NCI-H187 (cell line): ENCODE results near the gene RLBP1.
A peak's percentile ranks its signal among the peaks of the same experiment; 100 is the strongest.

Experiments
- DNase-seq, 2 experiments: peaks; one replicate each; lab custom pipeline; 2025; lab: John Stamatoyannopoulos, UW

RLBP1 gene

DNA sequence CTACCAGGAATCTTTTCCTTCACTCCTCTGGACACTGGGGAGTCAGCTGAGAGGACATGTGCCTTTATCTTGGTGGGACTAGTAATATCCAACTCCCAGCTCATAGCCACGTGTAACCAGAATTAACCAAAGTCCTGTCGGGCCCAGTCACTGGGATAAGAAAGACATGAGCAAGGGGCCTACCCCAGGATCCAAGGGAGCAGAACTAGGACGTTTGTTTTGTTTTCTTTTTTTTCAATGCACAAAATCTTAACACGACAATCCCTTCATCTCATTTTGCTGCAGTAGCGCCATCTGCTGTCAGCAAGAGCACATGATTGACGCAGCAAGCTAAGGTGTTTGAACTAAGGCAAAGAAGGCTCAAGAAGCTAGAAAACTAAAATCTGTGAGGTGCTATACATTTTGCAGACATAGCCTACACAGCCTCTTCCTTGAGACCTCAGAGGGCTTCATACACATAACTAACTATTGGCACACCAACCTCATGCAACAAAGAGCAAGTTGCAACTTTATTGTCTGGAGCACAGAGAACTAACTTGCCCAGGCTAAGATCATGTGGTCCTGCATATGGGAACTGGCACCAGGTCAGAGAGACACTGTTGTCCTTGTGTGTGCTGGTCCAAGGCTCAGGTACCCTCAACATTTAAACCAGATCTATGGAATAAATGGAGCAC is 43.6 kb downstream of the RLBP1 start:
- peak in 1 of 2 experiments; percentile 20 for DNase-seq

DNA sequence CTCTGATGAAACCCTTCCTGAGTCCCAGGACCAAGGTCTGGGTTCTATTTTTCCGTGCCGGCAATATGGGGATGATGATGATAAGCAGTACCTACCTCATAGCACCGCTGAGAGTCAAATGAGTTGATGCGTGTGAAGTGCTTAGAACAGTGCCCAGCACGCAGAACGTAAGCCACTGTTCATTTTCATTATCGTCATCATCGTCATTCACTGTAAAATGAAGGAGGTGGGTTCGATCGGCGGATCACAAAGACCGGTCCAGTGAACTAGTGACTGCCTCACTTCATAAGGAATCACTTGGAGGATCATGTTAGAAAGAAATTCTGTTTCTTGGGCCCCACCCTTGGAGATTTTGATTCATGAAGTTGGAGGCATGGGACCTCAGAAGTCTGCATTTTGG is 44.3 kb downstream of the RLBP1 start:
- DNase-seq = no peak

DNA sequence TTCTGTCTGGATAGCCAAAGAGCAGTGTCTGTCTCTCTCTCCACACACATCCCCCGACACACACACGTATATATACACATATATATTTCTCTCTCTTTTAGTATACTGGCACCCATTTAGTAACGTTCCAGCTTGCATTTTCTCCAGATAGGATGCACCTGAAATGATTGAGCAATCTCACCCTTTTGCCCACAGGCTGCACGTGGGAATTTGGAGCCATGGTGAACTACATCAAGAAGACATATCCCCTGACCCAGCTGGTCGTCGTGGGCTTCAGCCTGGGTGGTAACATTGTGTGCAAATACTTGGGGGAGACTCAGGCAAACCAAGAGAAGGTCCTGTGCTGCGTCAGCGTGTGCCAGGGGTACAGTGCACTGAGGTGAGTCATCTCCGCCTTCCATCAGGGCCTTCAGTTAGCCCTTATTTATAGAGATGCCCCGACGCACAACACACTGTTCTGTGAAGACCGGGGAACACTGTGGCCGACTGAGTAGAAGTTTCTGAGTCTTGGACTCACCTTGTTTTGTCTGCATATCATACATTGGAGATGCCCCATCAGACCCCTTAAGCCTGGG is 45.7 kb downstream of the RLBP1 start:
- no peak for DNase-seq

DNA sequence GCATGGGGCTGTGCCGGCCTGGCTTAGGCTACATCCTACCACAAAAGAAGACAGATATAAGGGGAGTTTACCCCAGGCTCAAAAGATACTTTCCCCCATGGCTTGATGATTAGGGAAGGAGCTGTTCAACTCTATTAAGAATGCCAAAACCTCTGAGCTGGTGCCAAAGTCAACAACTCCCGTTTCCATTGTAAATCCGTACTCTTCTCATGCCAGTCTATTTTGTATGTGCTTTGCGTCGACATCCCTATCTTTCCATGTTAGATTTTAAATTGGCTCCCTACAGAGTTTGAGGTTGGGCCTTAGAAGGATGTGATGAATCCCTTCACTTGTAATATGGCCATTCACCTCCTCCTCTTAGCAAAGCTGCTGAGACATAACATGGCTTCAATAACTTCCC is 46.9 kb downstream of the RLBP1 start:
- no peak for DNase-seq

DNA sequence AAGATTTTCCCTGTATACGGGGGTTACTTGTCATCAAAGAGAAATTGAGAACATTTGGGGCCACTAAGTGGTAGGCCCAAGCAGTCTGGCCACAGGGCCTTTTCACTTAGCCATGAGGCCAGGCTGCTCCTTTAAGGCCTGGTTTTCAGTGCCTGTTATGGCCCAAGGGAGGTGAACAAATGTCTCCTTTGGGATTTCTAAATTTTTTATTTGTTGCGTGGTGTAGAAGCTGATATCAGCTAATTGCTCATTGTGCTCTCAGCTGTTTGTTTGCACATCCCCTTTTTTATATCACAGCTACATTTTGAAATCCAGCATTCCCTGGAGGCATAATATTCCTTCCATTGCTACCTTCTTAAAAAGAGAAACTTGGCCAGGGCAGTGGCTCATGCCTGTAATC is 48.5 kb downstream of the RLBP1 start:
- DNase-seq = no peak

DNA sequence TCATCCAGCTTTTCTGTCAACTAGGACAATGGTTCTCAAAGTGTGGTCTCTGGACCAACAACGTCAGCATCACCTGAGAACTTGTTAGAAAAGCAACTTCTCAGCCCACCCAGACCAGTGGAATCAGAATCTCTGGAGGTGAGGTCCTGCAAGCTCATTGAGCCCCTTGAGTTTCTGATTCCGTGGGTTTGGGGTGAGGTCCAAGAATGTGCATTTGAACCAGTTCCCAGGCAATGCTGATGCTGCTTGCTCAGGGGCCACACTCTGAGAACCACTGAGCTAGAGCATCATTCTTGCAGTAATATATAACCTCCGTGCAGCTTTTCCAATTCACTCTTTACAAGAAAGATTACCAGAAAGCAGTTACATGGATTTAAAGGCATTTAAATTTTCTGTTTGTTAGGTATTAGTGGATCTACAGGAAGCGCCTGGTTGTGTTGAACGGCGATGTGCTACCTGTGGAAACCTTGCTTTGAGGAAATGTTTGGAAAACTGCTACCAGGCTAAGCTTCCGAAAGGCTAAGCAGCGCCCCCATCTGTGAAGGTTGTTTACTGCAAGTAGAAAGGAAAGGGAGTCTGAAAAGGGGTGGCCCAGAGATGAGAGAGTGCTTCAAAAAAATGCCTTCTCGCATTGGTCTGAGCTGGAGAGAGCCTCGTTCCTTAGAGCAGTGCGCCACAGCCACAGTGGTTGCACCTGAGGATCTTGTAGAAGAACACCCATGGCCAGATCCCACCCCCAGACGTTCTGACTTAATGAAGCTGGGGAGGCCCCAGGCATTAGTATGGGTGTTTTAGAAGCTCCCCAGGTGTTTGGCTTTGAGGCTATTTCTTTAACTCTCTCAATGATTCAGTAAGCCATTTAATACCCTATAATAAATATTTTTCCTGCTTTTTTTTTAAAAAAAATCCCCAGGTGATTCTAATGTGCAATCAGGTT is 50.0 kb downstream of the RLBP1 start:
- DNase-seq = no peak

DNA sequence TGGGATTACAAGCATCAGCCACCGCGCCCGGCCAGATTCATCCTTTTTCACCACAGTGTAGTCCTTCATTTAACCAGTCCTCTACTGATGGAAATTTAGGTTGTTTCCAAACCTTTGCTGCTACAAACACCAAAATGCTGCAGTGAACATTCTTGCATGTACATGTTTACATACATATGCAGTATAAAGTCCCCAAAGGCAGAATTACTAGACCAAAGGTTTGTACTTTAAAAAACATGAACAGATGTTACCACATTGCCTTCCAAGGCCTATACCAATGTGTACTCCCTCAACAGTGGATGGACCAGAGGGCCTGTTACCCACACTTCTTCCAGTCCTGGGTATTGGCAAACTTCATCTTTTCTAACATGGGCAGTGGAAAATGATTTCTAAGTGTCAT is 51.0 kb downstream of the RLBP1 start:
- DNase-seq = no peak

DNA sequence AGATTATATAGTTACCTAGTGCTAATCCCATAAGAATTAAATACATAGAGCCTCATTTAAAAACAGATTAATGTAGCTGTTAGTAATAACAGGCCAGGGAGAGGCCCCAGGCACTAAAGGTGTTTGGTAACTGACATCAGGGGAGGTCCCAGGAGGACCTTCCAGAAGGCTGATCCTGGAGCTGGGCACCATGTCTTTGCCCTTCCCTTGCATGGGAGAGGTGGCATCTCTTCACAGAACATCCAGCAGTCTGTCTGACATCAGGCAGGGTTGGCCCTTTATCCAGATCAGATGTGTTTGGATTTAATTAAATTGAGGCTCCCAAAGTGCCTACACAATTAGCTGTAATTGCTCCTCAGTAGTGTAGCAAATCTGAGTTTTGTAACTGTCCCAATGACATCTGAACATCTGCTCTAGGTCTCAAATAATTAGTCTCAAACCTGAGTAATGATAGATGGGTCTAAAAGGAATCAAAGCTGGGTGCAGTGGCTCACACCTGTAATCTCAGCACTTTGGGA is 53.0 kb downstream of the RLBP1 start:
- DNase-seq = no peak

DNA sequence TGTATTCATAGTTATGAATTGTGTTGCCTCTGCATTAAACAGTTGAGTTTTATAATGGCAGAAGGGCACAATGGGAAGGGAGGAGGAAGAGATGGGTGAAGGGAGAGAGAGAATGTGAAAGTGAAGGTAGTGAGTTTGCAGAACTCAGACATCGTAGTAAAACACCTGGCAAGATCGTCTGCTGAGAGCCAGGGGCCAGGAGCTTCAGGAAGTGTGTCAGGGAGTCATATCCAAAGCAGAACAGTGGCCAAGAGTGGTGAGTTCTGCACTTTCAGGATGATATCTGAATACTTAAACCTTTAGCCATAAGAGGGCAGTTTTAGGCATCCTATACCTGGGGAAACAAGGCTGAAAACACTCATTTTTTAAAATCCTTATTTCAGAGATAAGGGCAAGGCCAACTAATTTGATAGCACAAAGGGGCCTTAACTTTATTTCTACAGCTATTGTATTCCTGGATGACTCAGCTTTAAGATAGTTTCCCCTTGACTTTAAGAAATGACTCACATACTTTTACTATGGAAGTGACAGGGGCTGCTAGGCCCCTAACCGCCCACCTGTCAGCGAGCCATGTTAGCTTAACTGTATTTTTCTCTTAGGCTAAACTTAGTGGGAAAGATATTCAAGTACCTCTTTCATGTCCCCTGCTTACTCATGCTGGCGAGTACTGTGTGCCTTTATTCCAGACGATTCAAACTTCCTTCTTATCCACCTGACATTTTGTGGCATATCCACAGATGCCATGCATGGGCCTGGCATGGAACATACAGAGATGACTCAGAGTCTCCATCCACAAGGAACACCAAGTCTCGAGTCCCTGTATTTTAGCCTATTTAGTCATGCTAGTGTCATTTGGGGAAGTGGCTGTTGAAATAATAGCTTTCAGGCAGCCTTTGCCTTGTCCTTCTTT is 53.9 kb downstream of the RLBP1 start:
- no peak for DNase-seq

DNA sequence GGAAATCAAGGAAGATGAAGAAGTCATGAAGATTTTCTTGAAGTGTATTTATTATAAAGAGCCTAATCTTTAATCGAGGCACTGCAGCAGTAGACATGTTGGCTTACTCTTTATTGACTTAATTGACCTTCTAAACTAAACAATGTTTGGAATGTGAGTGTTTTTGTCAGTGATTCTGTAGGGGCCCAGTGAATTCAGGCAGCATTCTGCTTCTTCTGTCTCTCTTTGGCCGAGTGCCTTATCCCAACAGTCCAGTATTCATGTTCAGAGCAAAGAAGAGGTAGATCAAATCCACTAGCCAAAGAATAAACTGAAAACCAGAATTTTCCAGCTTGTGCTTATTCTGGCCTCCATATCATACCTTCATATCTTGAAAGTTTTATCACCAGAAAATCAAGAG is 55.7 kb downstream of the RLBP1 start:
- DNase-seq = no peak

DNA sequence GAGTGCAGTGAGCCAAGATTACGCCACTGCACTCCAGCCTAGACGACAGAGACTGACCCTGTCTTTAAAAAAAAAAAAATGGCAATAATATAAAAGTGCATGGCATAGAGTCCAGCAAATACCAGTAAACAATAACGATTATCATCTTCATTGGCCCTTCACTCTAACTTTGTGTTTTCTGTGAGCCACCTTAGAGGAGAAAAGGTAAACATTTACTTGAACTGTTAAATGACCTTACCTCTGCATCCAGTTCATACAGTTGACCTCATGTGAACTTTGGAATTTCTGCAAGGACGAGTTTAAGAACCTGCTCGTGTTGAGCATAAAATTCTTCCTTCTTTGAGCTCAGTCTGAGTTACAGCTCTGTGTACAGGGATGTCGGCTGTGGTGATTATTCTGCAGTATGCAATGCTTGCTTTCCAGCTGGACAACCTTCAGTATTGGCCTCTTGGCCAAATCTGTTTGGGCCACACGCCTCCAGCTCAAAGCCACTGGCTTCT is 56.6 kb downstream of the RLBP1 start:
- DNase-seq = no peak

DNA sequence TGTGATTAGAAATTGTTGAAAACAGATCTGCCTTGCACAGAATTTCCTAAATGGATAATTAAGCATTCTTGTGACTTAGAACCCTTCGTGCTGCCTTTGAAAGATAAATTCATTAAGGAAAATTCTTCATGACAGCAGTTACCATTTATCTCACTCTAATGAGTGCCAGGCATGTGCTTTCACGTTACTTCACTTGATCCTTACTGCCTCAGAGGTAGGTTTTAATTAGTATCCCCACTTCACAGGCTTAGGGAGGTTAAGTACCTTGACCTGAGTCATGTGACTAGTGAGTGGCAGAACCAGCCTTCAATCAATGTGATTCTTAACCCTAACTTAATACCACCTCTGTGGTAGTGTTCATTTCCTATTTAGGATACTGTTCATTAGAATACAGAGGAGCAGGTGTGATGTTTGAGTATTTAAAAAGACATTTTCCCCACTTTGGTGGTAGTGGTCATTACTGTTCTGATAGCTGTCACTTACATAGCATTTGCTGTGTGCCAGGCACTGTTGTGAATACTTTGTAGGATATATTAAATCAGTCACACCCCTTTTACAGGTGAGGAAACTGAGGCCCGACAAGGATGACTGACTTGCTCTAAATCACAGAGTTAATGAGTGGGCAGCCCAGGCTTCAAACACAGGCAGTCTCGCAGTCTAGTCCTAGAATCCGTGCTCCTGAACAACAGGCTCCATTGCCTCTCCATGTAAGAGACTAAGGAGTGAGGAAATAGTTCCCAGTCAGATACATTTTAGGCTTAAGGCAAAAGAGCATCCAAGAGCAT is 57.9 kb downstream of the RLBP1 start:
- no peak for DNase-seq

DNA sequence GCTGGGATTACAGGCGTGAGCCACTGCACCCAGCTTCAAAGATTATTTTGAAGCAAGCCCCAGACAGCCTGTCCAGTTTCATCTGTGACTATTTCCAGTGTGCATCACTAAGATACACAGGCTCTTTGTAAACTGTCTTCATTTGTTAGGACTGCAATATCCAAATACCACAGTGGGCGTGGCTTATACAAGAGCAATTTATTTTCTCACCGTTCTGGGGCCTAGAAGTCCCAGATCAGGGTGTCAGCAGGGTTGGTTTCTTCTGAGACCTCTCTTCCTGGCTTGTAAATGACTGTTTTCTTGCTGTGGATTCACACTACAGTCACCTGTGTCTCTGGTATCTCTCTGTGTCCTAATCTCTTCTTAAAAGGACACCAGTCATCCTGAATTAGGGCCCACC is 59.7 kb downstream of the RLBP1 start:
- no peak for DNase-seq
